Fibroblast of skin of left quadriceps (primary cell): ENCODE measurements around the gene RIMBP2.
"Not testable (repeated sequence)": the region's sequence is repeated elsewhere in the genome, so short reads cannot be mapped to it uniquely, and the experiment has no call there.

Source experiments
- DNase-seq, 2 experiments: peaks; one replicate each; pipeline ENCODE4 v3.0.0-alpha.2; 2013; ENCODE audit warnings: low read depth in 2 of 2

The RIMBP2 gene

DNA sequence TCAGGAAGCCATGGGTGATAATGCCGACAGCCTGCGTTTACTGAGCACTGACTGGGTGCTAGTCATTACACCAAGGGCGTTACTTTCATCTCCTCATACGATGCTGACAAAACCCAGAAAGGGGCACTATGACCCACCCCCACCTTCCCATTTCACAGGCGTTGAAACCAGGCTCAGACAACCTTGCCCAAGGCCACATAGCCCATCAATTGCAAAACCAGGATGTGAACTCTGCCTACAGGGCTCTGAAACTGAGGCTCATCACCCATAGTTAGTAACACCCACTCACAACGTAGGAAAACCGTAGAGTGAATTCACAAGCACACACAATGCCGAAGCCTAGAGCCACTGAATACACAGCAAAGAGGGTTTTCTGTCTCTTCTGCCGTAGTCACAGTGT lies 119.9 kb downstream of the RIMBP2 start:
- DNase-seq = no peak

DNA sequence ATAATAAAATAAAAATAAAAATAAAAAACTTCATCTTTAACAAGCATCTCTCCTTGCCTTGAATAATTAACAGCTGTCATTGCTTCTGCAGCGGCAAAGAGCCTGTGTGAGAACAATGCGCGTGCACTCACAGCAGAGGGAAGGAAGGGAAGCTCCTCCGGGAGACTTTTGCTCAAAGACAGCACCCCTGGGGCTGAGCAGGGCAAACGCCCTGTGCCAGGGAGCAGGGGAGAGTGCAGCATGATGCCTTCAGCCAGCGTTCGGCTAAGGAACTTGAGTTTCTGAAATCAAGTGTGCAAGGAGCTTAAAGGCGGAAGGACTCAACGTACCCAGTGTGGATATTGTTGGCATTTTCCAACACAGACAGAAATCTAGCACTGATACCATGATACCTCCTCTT lies 120.5 kb downstream of the RIMBP2 start:
- no peak for DNase-seq

DNA sequence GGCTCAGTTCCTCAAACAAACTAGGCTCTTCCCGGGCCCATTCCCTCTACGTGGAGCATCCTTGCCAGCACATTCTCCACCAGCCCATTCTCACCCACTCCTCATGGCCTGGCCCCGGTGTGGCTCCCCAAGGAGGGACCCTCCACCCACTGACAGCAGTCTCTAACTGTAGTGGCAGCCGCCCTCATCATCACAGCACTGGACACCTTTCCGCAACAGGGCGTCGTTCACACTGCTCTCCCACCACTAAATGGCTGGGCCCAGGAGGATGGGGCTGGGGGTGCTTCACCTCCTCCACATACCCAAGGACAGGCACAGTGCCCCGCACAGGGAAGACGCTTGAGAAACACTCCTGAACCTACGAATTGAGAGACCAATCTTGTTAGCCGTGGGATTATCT lies 123.0 kb downstream of the RIMBP2 start:
- no peak for DNase-seq

- no peak for DNase-seq
These were observed 123.5 kb downstream of the RIMBP2 start for GRCh38 chr12:130592641-130593040.

GRCh38 chr12:130591736-130592135 lies 124.4 kb downstream of the RIMBP2 start:
- no peak for DNase-seq

DNA sequence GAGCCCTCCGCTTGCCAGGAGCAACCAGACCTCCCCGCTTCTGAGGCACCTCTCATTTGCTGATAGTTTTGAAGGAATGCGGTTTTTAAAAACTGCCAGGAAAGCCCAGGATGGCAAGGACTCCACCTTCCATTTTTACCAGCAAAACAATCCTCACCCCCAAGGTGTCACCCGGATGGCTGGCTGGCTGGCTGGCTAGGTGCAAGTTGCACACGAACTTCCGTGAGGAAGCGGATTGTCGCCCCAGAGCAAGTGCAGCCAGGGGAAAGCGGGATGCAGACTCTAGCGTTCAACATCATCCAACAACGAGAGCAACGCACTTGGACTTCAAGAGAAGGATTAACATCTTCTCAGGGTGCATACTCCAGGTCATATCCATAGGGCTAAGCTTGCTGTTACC lies 125.4 kb downstream of the RIMBP2 start:
- no peak for DNase-seq

DNA sequence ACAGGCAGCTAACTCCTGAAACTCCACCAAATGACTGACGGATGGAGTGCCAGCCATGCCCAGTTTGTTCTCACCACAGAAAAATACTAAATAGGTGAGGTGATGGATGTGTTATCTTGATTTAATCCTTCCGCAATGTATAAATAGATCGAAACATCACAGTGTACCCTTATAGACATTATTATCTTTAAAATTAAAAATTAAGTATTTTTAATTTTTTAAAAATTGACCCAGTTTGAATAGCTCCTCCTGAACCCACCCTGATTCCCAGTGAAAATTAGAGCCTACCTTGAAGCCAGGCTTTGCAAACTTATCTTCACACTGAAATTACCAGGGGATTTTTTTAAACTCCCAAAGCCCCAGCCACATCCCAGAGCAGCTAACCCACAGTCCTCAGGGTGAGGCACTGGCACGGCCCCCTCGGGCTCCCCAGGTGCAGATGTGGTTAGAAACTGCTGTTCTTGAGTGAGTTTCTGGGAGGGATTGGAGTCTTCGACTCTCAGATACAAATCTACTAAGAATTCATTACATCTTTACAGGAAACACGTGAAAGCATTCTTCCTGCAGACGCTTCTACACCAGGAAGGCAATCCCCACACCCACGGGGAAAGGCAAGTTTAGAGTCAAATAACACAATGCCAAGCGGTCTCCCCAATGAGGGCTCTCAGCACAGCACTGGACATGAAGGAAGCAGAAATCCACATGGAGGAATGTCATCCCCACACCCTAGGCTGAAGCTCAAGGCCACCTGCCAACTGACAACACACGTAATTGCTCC lies 126.4 kb downstream of the RIMBP2 start:
- no peak for DNase-seq

- no peak for DNase-seq
These were observed 127.2 kb downstream of the RIMBP2 start for GRCh38 chr12:130588696-130589539.

DNA sequence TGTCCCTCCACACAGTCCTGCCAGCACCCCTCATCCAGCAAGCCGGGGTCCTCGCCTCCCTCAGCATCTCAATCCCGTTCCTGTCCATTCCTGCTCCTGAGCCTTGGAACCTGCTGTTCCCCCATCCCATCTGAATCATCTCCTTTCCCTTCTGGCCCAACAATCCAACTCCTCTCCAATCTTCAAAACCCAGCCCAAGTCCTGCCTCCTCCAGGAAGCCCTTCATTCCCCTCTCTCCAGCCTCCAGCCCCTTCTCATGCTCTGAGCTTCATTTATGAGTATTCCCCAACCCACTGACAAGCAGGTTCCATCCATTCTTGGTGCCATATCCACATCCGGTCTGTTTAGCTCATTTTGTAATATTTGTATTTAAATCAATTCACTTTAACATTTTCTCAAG lies 128.1 kb downstream of the RIMBP2 start:
- DNase-seq = no peak

DNA sequence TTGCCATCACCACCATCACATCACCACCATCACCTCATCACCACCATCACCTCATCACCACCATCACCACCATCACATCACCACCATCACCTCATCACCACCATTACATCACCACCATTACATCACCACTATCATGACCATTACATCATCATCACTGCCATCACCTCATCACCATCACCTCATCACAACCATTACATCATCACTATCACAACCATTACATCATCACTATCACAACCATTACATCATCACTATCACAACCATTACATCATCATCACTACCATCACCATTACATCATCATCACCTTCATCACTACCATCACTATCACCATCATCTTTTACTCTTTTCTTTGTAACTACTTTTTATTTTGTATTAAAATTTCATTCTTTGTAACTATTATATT lies 131.6 kb downstream of the RIMBP2 start:
- not testable (repeated sequence) for DNase-seq

- no peak for DNase-seq
These were observed 132.3 kb downstream of the RIMBP2 start for GRCh38 chr12:130583800-130584199.

DNA sequence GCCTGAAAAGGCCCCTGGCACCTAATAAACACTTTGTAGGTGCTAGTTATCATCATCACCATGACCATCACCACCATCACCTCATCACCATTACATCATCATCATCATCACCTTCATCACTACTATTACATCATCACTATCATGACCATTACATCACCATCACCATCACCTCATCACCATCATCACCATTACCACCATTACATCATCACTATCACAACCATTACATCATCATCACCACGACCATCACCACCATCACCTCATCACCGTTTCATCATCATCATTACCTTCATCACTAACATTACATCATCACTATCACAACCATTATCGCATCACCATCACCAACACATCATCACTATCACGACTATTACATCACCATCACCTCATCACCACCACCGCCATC lies 132.8 kb downstream of the RIMBP2 start:
- DNase-seq = no peak

- DNase-seq = no peak
These were observed 133.8 kb downstream of the RIMBP2 start for GRCh38 chr12:130582286-130582685.

- DNase-seq = no peak
These were observed 134.3 kb downstream of the RIMBP2 start for GRCh38 chr12:130581782-130582181.

GRCh38 chr12:130579231-130579630 lies 136.9 kb downstream of the RIMBP2 start:
- no peak for DNase-seq

DNA sequence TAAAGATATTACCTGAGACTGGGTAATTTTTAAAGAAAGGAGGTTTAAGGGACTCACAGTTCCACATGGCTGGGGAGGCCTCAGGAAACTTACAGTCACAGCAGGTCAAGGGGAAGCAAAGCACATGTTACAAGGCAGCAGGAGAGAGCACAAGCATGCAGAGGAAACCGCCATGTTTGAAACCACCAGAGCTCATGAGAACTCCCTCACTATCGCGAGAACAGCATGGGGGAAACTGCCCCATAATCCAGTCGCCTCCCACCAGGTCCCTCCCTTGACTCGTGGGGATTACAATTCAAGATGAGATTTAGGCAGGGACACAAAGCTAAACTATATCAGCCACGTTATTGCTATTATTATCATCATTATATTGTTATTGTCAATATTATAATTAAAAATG lies 138.7 kb downstream of the RIMBP2 start:
- DNase-seq = no peak

GRCh38 chr12:130576371-130576816 lies 139.7 kb downstream of the RIMBP2 start:
- no peak for DNase-seq

- DNase-seq = no peak
These were observed 141.7 kb downstream of the RIMBP2 start for GRCh38 chr12:130574402-130574801.

GRCh38 chr12:130573766-130574165 lies 142.3 kb downstream of the RIMBP2 start:
- no peak for DNase-seq

DNA sequence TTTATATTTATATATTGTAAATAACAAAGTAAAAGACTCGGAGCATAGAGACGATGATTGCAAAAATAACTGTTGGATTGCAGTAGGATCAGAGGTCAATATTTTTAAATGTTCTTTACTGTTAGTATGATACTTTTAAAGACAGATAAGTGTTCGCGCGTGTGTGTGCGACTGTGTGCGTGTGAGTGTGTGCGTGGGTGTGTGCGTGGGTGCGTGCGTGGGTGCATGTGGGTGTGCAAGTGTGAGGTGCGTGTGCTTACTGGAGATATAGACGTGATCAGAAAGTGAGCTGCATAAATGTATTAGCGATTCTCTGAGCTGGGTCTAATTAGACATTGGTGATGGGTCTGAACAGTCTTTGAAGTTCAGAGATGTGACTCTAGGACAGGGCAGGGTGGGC lies 142.9 kb downstream of the RIMBP2 start:
- no peak for DNase-seq

GRCh38 chr12:130572553-130572952 lies 143.5 kb downstream of the RIMBP2 start:
- DNase-seq = no peak

GRCh38 chr12:130571734-130572133 lies 144.4 kb downstream of the RIMBP2 start:
- DNase-seq = no peak

DNA sequence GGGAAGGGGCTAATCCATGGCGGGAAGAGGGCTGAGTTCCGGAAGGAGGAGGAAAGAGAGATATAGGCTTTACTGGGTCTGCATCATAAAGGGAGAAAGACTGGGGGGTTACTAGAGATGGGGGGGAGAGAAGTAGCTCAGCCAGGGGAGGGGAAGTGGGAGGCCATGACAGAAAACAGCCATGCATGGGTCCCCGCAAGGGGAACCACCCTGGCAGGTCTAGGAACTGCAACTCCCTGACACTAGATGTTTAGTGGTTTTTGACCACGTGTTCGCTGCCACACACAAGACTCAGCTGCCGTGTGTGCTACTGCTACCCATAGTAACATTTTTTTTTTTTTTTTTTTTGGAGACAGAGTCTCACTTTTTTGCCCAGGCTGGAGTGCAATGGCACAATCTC lies 145.0 kb downstream of the RIMBP2 start:
- no peak for DNase-seq
